SK-N-SH (cell line): ENCODE measurements around the gene MAN1A2. TPM values are rescaled to one million over a fixed set of nuclear protein-coding genes. Genes with fewer than 3 reads are reported as not detected.

Experiments used
- CTCF ChIA-PET: fragments of 300-600, 350-600 bp; formaldehyde crosslinking; extraction: SDS; loops from one replicate; lab custom pipeline; 2021; lab: Yijun Ruan, JAX
- POLR2A ChIA-PET: fragments of 350-600 bp; sonication (Branson Sonifier 250); formaldehyde crosslinking; extraction: SDS; loops from one replicate; lab custom pipeline; 2020; ENCODE audit warnings: antibody characterized with exemption, inconsistent platforms; lab: Yijun Ruan, JAX
- DNase-seq: peaks from one replicate; pipeline ENCODE4 v3.0.0; 2012
- H2AFZ ChIP-seq: fragments of 200-600 bp; sonication (generic); 2 replicates; pipeline ENCODE4 v1.8.1; 2016; ENCODE audit warnings: antibody characterized with exemption, mild to moderate bottlenecking, low read depth
- H3F3A ChIP-seq: fragments of 200-600 bp; sonication (generic); replicated peaks from 2 replicates; pipeline ENCODE3; 2016; ENCODE audit warnings: antibody characterized with exemption, mild to moderate bottlenecking; ENCODE audit not compliant: insufficient read depth
- H3K27ac ChIP-seq, 2 experiments: fragments of 200-500 bp in 1 of 2; fragments of 200-600 bp in 1 of 2; sonication (Bioruptor generic) in 1 of 2; sonication (generic), shearing (Covaris generic) in 1 of 2; 2 replicates each; pipeline versions ENCODE4 v1.5.1 to v1.6.1; 2014 to 2016; ENCODE audit warnings: low read depth in 2 of 2, inconsistent platforms in 1 of 2, low read length in 1 of 2, mild to moderate bottlenecking in 1 of 2, mixed read lengths in 1 of 2
- H3K27me3 ChIP-seq: fragments of 200-600 bp; sonication (generic), shearing (Covaris generic); 2 replicates; pipeline ENCODE4 v1.6.1; 2016; ENCODE audit warnings: mixed run types; ENCODE audit not compliant: insufficient read depth
- H3K36me3 ChIP-seq, 2 experiments: fragments of 200-500 bp in 1 of 2; fragments of 200-600 bp in 1 of 2; sonication (Bioruptor generic) in 1 of 2; sonication (generic) in 1 of 2; replicated peaks in 1 of 2; 2 replicates each; pipeline versions ENCODE3 to v1.5.1; 2014 to 2016; ENCODE audit warnings: low read length in 1 of 2, mild to moderate bottlenecking in 1 of 2; ENCODE audit not compliant: insufficient read depth in 2 of 2, control insufficient read depth in 1 of 2
- H3K4me1 ChIP-seq, 2 experiments: fragments of 200-500 bp in 1 of 2; fragments of 200-600 bp in 1 of 2; sonication (Bioruptor generic) in 1 of 2; sonication (generic), shearing (Covaris generic) in 1 of 2; 2 replicates each; pipeline versions ENCODE4 v1.5.1 to v1.6.1; 2014 to 2016; ENCODE audit warnings: low read depth in 1 of 2, low read length in 1 of 2, mixed run types in 1 of 2; ENCODE audit not compliant: insufficient read depth in 2 of 2, control insufficient read depth in 1 of 2
- H3K4me2 ChIP-seq: fragments of 200-600 bp; sonication (generic), shearing (Covaris generic); 2 replicates; pipeline ENCODE4 v1.6.1; 2017; ENCODE audit warnings: mixed run types
- H3K4me3 ChIP-seq, 2 experiments: fragments of 200-500 bp in 1 of 2; fragments of 200-600 bp in 1 of 2; sonication (Bioruptor generic) in 1 of 2; sonication (generic), shearing (Covaris generic) in 1 of 2; 2 replicates each; pipeline versions ENCODE4 v1.5.1 to v1.8.1; 2014 to 2016; ENCODE audit warnings: low read depth in 2 of 2, inconsistent platforms in 1 of 2, low read length in 1 of 2, mild to moderate bottlenecking in 1 of 2, mixed read lengths in 1 of 2, moderate library complexity in 1 of 2
- H3K79me2 ChIP-seq: fragments of 200-600 bp; sonication (generic); 2 replicates; pipeline ENCODE4 v1.8.1; 2017; ENCODE audit warnings: mild to moderate bottlenecking; ENCODE audit not compliant: insufficient read depth
- H3K9ac ChIP-seq: fragments of 200-600 bp; sonication (generic); 2 replicates; pipeline ENCODE4 v1.6.1; 2017; ENCODE audit warnings: mixed run types
- H3K9me2 ChIP-seq: fragments of 200-600 bp; sonication (generic); 2 replicates; pipeline ENCODE4 v1.6.1; 2017; ENCODE audit warnings: mixed run types
- H3K9me3 ChIP-seq: fragments of 200-600 bp; sonication (generic); 2 replicates; pipeline ENCODE4 v1.6.1; 2017; ENCODE audit warnings: mixed run types, mild to moderate bottlenecking, moderate library complexity
- H4K20me1 ChIP-seq: fragments of 200-600 bp; sonication (generic); 2 replicates; pipeline ENCODE4 v1.6.1; 2017; ENCODE audit warnings: mild to moderate bottlenecking, mixed run types; ENCODE audit not compliant: insufficient read depth
- CHD2 ChIP-seq: fragments of 150-350 bp; IDR thresholded peaks from 2 replicates; pipeline ENCODE4 v1.6.1; 2018; ENCODE audit warnings: low read length; ENCODE audit not compliant: partially characterized antibody
- FOSL2 ChIP-seq: IDR thresholded peaks from 2 replicates; pipeline ENCODE4 v1.4.0; 2012; ENCODE audit warnings: low read depth, mild to moderate bottlenecking, moderate library complexity, borderline replicate concordance
- FOXM1 ChIP-seq: IDR thresholded peaks from 2 replicates; pipeline ENCODE4 v1.4.0; 2012; ENCODE audit warnings: low read depth, mild to moderate bottlenecking
- GABPA ChIP-seq: IDR thresholded peaks from 2 replicates; pipeline ENCODE4 v1.4.0; 2012; ENCODE audit warnings: low read depth, mild to moderate bottlenecking
- JUND ChIP-seq: IDR thresholded peaks from 2 replicates; pipeline ENCODE4 v1.4.0; 2012
- MXI1 ChIP-seq: IDR thresholded peaks from 2 replicates; pipeline ENCODE4 v1.6.1; 2012; ENCODE audit warnings: mild to moderate bottlenecking, low read depth, low read length, improper control_type of control experiment
- NFIC ChIP-seq: IDR thresholded peaks from 2 replicates; pipeline ENCODE4 v1.4.0; 2012; ENCODE audit warnings: borderline replicate concordance
- RAD21 ChIP-seq: IDR thresholded peaks from 2 replicates; pipeline ENCODE4 v1.6.1; 2012; ENCODE audit warnings: mild to moderate bottlenecking, low read length
- RFX5 ChIP-seq: IDR thresholded peaks from 2 replicates; pipeline ENCODE4 v1.6.1; 2012; ENCODE audit warnings: mild to moderate bottlenecking, improper control_type of control experiment, low read length
- SIN3A ChIP-seq: IDR thresholded peaks from 2 replicates; pipeline ENCODE4 v1.6.1; 2012; ENCODE audit warnings: low read depth, mild to moderate bottlenecking, low read length, moderate library complexity, borderline replicate concordance
- SMC3 ChIP-seq: IDR thresholded peaks from 2 replicates; pipeline ENCODE4 v1.6.1; 2012; ENCODE audit warnings: low read depth, low read length, improper control_type of control experiment
- TAF1 ChIP-seq: IDR thresholded peaks from 2 replicates; pipeline ENCODE4 v1.6.1; 2012; ENCODE audit warnings: low read depth, mild to moderate bottlenecking, low read length, moderate library complexity, borderline replicate concordance
- TCF12 ChIP-seq: IDR thresholded peaks from 2 replicates; pipeline ENCODE4 v1.4.0; 2012
- TEAD4 ChIP-seq: IDR thresholded peaks from 2 replicates; pipeline ENCODE4 v1.4.0; 2012; ENCODE audit warnings: mild to moderate bottlenecking, borderline replicate concordance; ENCODE audit not compliant: insufficient read depth
- USF2 ChIP-seq: fragments of 150-350 bp; IDR thresholded peaks from 2 replicates; pipeline ENCODE4 v1.6.1; 2017; ENCODE audit warnings: antibody characterized with exemption, low read length, low read depth, borderline replicate concordance
- YY1 ChIP-seq: IDR thresholded peaks from 2 replicates; pipeline ENCODE4 v1.4.0; 2012; ENCODE audit warnings: low read depth, mild to moderate bottlenecking
- WGBS: methylation state at CpG from one replicate; pipeline ENCODE4 v1.1.6; 2017; ENCODE audit warnings: low lambda C conversion rate; 5-methylcytosine and 5-hydroxymethylcytosine counted together
- polyA plus RNA-seq, 3 experiments: library from polyadenylated mRNA; depleted of rRNA; stranded (reverse); fragments of >200 nt; gene quantifications; 2 replicates each; pipeline ENCODE4 v1.2.3, GENCODE V29; 2012
- TF ChIP-seq, protein P1 (sequence below): IDR thresholded peaks from 2 replicates; pipeline ENCODE4; 2012
- TF ChIP-seq, protein P2 (sequence below): fragments of 200-600 bp; sonication (generic); IDR thresholded peaks from 2 replicates; pipeline ENCODE4 v1.6.1; 2017; ENCODE audit warnings: antibody characterized with exemption, mild to moderate bottlenecking, moderate library complexity
- TF ChIP-seq, protein P3 (sequence below): IDR thresholded peaks from 2 replicates; pipeline ENCODE4 v1.4.0; 2012; ENCODE audit warnings: low read depth

MAN1A2 gene
- polyA plus RNA-seq, 1 of the 3 experiments (the other 2 are of a cell fraction) = 6.0 TPM

DNA sequence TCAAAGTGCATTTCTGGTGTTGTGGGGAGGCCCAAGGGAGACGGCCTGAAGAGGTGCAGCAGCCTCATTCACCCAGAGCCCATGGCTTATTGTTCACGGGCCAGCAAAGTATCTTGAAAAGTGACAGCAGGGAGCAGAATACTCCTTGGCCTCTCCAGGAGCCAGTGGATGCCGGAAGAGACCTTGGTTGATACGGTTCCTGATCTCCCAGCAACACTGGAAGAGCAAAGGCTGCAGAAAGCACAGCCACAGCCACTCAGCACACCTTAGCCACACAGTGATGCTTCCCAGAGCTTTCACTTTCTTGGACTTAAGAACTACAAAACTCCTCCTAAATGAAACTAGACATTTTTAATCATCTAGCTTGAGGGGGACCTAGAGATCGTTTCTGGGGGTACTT lies 174.3 kb downstream of the MAN1A2 start:
- Histone ChIP-seq H2AFZ (no peak overlapping the region), H3F3A (no peaks in the 10 kb centered on the region), H3K4me1 (peaks cover 0 to 6% of the 10 kb centered on the region in 2 experiments; a peak in 1 of 4 replicates), H3K4me3 (no peak overlapping the region), H3K9me3 (no peaks in the 10 kb centered on the region), H3K79me2 (no peaks in the 10 kb centered on the region), H3K36me3 (no peaks in the 10 kb centered on the region), H3K9me2 (no peaks in the 10 kb centered on the region), H3K27ac (no peak overlapping the region), H3K4me2 (no peak overlapping the region), H4K20me1 (no peaks in the 10 kb centered on the region), H3K9ac (no peak overlapping the region), H3K27me3 (no peaks in the 10 kb centered on the region)
- ChIA-PET POLR2A (no interaction called here), CTCF (interaction anchor here (0.9 to 5.5 kb wide), 6 partner anchors 8 to 218 kb away, joined by 3 to 36 read pairs (median 4); no protein-coding TSS in a partner anchor)
- TF ChIP-seq, protein P1, sequence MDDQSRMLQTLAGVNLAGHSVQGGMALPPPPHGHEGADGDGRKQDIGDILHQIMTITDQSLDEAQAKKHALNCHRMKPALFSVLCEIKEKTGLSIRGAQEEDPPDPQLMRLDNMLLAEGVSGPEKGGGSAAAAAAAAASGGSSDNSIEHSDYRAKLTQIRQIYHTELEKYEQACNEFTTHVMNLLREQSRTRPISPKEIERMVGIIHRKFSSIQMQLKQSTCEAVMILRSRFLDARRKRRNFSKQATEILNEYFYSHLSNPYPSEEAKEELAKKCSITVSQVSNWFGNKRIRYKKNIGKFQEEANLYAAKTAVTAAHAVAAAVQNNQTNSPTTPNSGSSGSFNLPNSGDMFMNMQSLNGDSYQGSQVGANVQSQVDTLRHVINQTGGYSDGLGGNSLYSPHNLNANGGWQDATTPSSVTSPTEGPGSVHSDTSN = no peak
- TF ChIP-seq, protein P2, sequence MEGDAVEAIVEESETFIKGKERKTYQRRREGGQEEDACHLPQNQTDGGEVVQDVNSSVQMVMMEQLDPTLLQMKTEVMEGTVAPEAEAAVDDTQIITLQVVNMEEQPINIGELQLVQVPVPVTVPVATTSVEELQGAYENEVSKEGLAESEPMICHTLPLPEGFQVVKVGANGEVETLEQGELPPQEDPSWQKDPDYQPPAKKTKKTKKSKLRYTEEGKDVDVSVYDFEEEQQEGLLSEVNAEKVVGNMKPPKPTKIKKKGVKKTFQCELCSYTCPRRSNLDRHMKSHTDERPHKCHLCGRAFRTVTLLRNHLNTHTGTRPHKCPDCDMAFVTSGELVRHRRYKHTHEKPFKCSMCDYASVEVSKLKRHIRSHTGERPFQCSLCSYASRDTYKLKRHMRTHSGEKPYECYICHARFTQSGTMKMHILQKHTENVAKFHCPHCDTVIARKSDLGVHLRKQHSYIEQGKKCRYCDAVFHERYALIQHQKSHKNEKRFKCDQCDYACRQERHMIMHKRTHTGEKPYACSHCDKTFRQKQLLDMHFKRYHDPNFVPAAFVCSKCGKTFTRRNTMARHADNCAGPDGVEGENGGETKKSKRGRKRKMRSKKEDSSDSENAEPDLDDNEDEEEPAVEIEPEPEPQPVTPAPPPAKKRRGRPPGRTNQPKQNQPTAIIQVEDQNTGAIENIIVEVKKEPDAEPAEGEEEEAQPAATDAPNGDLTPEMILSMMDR = no peak
- no peak for TF ChIP-seq FOSL2
- TF ChIP-seq SIN3A = no peak
- no peak for TF ChIP-seq JUND
- TF ChIP-seq MXI1 = no peak
- no peak for TF ChIP-seq USF2
- no peak for TF ChIP-seq GABPA
- no peak for TF ChIP-seq TEAD4
- DNase-seq = no peak
- 49% methylated on average over 4 of the region's 5 CpGs for WGBS

GRCh38 chr1:117544509-117545109 lies 177.4 kb downstream of the MAN1A2 start:
- 73% methylated on average over 2 of the region's 4 CpGs for WGBS
- no peak for DNase-seq
- H3K4me1 ChIP-seq = peaks cover 0 to 6% of the 10 kb centered on the region in 2 experiments; a peak in 1 of 4 replicates
- no peaks in the 10 kb centered on the region for H3F3A ChIP-seq
- no peak overlapping the region for H3K4me3 ChIP-seq
- no peaks in the 10 kb centered on the region for H3K36me3 ChIP-seq
- no peak overlapping the region for H2AFZ ChIP-seq
- CTCF ChIA-PET = interaction anchor here (1.4 to 3.1 kb wide), 3 partner anchors 10 to 214 kb away, joined by 7 to 17 read pairs (median 11); no protein-coding TSS in a partner anchor
- no peaks in the 10 kb centered on the region for H3K79me2 ChIP-seq
- H3K9me2 ChIP-seq = no peaks in the 10 kb centered on the region
- H4K20me1 ChIP-seq = no peaks in the 10 kb centered on the region
- H3K27ac ChIP-seq = no peak overlapping the region
- H3K9me3 ChIP-seq = no peaks in the 10 kb centered on the region
- no peak overlapping the region for H3K9ac ChIP-seq
- H3K27me3 ChIP-seq = no peaks in the 10 kb centered on the region
- POLR2A ChIA-PET = no interaction called here
- H3K4me2 ChIP-seq = no peak overlapping the region
- no peak for TF ChIP-seq NFIC
- TF ChIP-seq RAD21 = no peak
- TF ChIP-seq RFX5 = no peak
- TF ChIP-seq TAF1 = no peak
- no peak for TF ChIP-seq TEAD4
- no peak for TF ChIP-seq USF2
- TF ChIP-seq TCF12 = no peak
- TF ChIP-seq SIN3A = no peak
- no peak for TF ChIP-seq YY1
- TF ChIP-seq, protein P3, sequence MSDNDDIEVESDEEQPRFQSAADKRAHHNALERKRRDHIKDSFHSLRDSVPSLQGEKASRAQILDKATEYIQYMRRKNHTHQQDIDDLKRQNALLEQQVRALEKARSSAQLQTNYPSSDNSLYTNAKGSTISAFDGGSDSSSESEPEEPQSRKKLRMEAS = no peak
- no peak for TF ChIP-seq CHD2
- TF ChIP-seq SMC3 = no peak
- TF ChIP-seq, protein P2 = no peak
- no peak for TF ChIP-seq FOXM1
